Measurements from ENCODE around the gene CECR2.
"Not testable (repeated sequence)": the region's sequence is repeated elsewhere in the genome, so short reads cannot be mapped to it uniquely, and the experiment has no call there.

CECR2 gene

GRCh38 chr22:17523925-17524324 lies 154.7 kb downstream of the CECR2 start:
- no peak for DNase-seq

- DNase-seq = no peak
Measured at GRCh38 chr22:17536269-17536668, 167.0 kb downstream of the CECR2 start.

- no peak for DNase-seq
Measured at GRCh38 chr22:17537155-17537554, 167.9 kb downstream of the CECR2 start.

- no peak for DNase-seq
Measured at GRCh38 chr22:17540481-17540880, 171.2 kb downstream of the CECR2 start.

- no peak for DNase-seq
Measured at GRCh38 chr22:17541476-17541875, 172.2 kb downstream of the CECR2 start.

GRCh38 chr22:17542452-17542851 lies 173.2 kb downstream of the CECR2 start:
- no peak for DNase-seq

GRCh38 chr22:17548010-17548755 lies 178.9 kb downstream of the CECR2 start:
- DNase-seq = no peak

GRCh38 chr22:17548756-17549035 lies 179.4 kb downstream of the CECR2 start:
- no peak for DNase-seq

- DNase-seq = no peak
Measured at GRCh38 chr22:17549183-17549582, 179.9 kb downstream of the CECR2 start.

- no peak for DNase-seq
Measured at GRCh38 chr22:17549655-17550054, 180.4 kb downstream of the CECR2 start.

- DNase-seq = no peak
Measured at GRCh38 chr22:17552737-17553136, 183.5 kb downstream of the CECR2 start.

GRCh38 chr22:17554814-17555213 lies 185.6 kb downstream of the CECR2 start:
- no peak for DNase-seq

GRCh38 chr22:17559188-17559587 lies 189.9 kb downstream of the CECR2 start:
- no peak for DNase-seq

GRCh38 chr22:17562906-17563870 lies 193.9 kb downstream of the CECR2 start, which contains the start of gene SLC25A18:
SLC25A18 (plus strand) TSS chr22:17563498; CDS start chr22:17579945, 16,447 bp downstream.
- no peak for DNase-seq

- no peak for DNase-seq
Measured at GRCh38 chr22:17563936-17564391, 194.7 kb downstream of the CECR2 start.

- not testable (repeated sequence) for DNase-seq
Measured at GRCh38 chr22:17566016-17566687, 196.9 kb downstream of the CECR2 start.

GRCh38 chr22:17566776-17567175 lies 197.5 kb downstream of the CECR2 start:
- DNase-seq = no peak

GRCh38 chr22:17569971-17570511 lies 200.8 kb downstream of the CECR2 start:
- no peak for DNase-seq

- no peak for DNase-seq
Measured at GRCh38 chr22:17570851-17571631, 201.8 kb downstream of the CECR2 start.

- DNase-seq = no peak
Measured at GRCh38 chr22:17575151-17575550, 205.9 kb downstream of the CECR2 start.

- DNase-seq = no peak
Measured at GRCh38 chr22:17575681-17576080, 206.4 kb downstream of the CECR2 start.

- no peak for DNase-seq
Measured at GRCh38 chr22:17576470-17576869, 207.2 kb downstream of the CECR2 start.

Data from CD4-positive, alpha-beta T cell treated with Interleukin-15 for 1 hour (primary cell).